Panc1 (cell line): Measurements from ENCODE around the gene SCD5. TPM values are rescaled to one million over a fixed set of nuclear protein-coding genes. Genes with fewer than 3 reads are reported as not detected.

Source experiments
- ATAC-seq: fragments of 200-7000 bp; cut with Tn5 transposase; 2 replicates; pipeline ENCODE4 v1.9.1; 2020; ENCODE audit warnings: mild to moderate bottlenecking, moderate library complexity
- BruUV-seq: library from RNA; stranded (reverse); fragments of 400-500 nt; replicated peaks from 2 replicates; lab custom pipeline; 2021; lab: Mats Ljungman, UMichigan
- CTCF ChIA-PET: fragments of 300-600 bp; sonication (Branson Sonifier 250); formaldehyde crosslinking; loops from one replicate; lab custom pipeline; 2022; ENCODE audit warnings: antibody characterized with exemption; lab: Charles Lee
- POLR2A ChIA-PET: fragments of 300-600 bp; sonication (Branson Sonifier 250); formaldehyde crosslinking; loops from one replicate; lab custom pipeline; 2022; ENCODE audit warnings: antibody characterized with exemption; lab: Charles Lee
- DNase-seq: peaks from one replicate; pipeline ENCODE4 v3.0.0-alpha.2; 2010; ENCODE audit warnings: low read depth, low spot score
- H3K27ac ChIP-seq: 2 replicates; pipeline ENCODE4 v1.5.1; 2011; ENCODE audit warnings: mild to moderate bottlenecking, low read length, inconsistent platforms
- H3K27me3 ChIP-seq: fragments of 200-500 bp; sonication (Bioruptor generic); 2 replicates; pipeline ENCODE4 v1.6.0; 2014; ENCODE audit warnings: low read length, inconsistent platforms; ENCODE audit not compliant: control insufficient read depth, insufficient read depth
- H3K36me3 ChIP-seq: fragments of 200-500 bp; sonication (Bioruptor generic); 2 replicates; pipeline ENCODE4 v1.5.1; 2014; ENCODE audit warnings: inconsistent platforms, mild to moderate bottlenecking, low read length, moderate library complexity; ENCODE audit not compliant: control insufficient read depth, insufficient read depth
- H3K4me1 ChIP-seq: 2 replicates; pipeline ENCODE4 v1.5.1; 2011; ENCODE audit warnings: inconsistent platforms, mild to moderate bottlenecking, low read length, moderate library complexity; ENCODE audit not compliant: control insufficient read depth, insufficient read depth
- H3K4me3 ChIP-seq, 2 experiments: 2 replicates each; pipeline ENCODE4 v1.5.1; 2011 to 2012; ENCODE audit warnings: low read depth in 2 of 2, low read length in 2 of 2, mild to moderate bottlenecking in 2 of 2, inconsistent platforms in 1 of 2, moderate library complexity in 1 of 2
- H3K9me3 ChIP-seq: fragments of 200-500 bp; sonication (Bioruptor generic); 2 replicates; pipeline ENCODE4 v1.5.1; 2014; ENCODE audit warnings: low read depth, mild to moderate bottlenecking, inconsistent platforms, low read length, moderate library complexity; ENCODE audit not compliant: control insufficient read depth, insufficient read depth
- POLR2AphosphoS5 ChIP-seq: IDR thresholded peaks from 2 replicates; pipeline ENCODE4 v1.6.1; 2012; ENCODE audit warnings: mild to moderate bottlenecking, low read depth, low read length, moderate library complexity
- SIN3A ChIP-seq: IDR thresholded peaks from 2 replicates; pipeline ENCODE4 v1.6.1; 2012; ENCODE audit warnings: low read depth, mild to moderate bottlenecking, low read length, moderate library complexity, borderline replicate concordance; ENCODE audit not compliant: insufficient read depth
- TCF7L2 ChIP-seq: IDR thresholded peaks from 2 replicates; pipeline ENCODE4 v1.6.1; 2011; ENCODE audit warnings: mild to moderate bottlenecking, low read depth, low read length, inconsistent platforms
- in situ Hi-C: cut with HindIII; loops from 2 replicates; pipeline ENCODE4 v1.10.0; 2016; ENCODE audit warnings: low sequenced_read_pairs, low pct_unique_long_range_greater_than_20kb
- intact Hi-C: fragments of 100-400 bp; cut with micrococcal nuclease; formaldehyde crosslinking; loops from one replicate; pipeline ENCODE4 v1.10.0; 2022; ENCODE audit not compliant: unreplicated experiment
- total RNA-seq: library from RNA; stranded (reverse); gene quantifications from one replicate; pipeline ENCODE4 v1.2.1, GENCODE V29; 2021; ENCODE audit not compliant: unreplicated experiment
- TF ChIP-seq, protein P1 (sequence below): fragments of 450-650 bp; IDR thresholded peaks from 2 replicates; pipeline ENCODE4 v1.5.1; 2017; ENCODE audit warnings: mild to moderate bottlenecking
- TF ChIP-seq, protein P2 (sequence below), 2 experiments: IDR thresholded peaks; 2 replicates each; pipeline ENCODE4 v1.6.1; 2011 to 2012; ENCODE audit warnings: low read depth in 2 of 2, control low read depth in 1 of 2, low read length in 1 of 2, mild to moderate bottlenecking in 1 of 2, moderate library complexity in 1 of 2; ENCODE audit not compliant: insufficient read depth in 1 of 2

SCD5 gene
- total RNA-seq, 1 experiment from 2014 or later, result 2.0 TPM

DNA sequence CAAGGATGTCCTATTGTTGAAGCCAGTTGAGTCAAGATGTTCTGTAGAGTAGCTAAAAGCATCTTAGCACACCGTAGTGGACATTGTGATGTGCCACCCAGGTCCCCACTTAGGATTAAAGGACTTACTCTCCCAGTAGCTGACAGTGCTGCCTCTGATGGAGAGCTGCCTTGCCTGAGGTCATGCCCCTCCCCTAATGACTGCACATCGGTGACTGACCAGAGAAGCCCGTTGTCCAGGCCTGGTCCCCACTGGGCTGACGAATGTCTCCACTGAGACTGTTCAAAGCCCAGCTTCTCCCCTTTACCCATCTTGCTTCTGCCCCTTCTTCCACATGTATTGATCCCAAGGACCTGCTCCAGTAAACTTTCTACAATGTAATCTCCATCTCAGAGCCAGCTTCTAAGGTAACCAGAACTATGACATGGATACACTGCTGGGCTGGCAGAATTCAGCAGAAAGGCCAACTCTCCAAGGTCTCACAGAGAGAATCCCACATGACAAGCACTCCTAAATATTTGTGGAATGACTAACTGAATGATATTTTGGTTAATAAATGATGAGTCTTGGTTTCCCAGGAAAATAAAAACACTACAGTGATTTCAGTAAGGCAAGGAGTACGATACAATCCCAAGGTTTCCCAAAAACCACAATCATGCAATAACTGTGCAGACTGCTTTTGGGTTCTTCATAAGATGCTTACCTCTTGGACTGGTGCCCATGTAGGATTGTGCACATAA lies 154.4 kb downstream of the SCD5 start:
- DNase-seq (no peak), ATAC-seq (no peak)
- no TSS peak for BruUV-seq
- intact Hi-C loops (no loop called here), in situ Hi-C loops (no loop called here)
- POLR2A ChIA-PET, result no interaction called here
- no peak for TF ChIP-seq POLR2AphosphoS5
- no peak for TF ChIP-seq SIN3A
- no peak for TF ChIP-seq TCF7L2
- TF ChIP-seq, protein P1, sequence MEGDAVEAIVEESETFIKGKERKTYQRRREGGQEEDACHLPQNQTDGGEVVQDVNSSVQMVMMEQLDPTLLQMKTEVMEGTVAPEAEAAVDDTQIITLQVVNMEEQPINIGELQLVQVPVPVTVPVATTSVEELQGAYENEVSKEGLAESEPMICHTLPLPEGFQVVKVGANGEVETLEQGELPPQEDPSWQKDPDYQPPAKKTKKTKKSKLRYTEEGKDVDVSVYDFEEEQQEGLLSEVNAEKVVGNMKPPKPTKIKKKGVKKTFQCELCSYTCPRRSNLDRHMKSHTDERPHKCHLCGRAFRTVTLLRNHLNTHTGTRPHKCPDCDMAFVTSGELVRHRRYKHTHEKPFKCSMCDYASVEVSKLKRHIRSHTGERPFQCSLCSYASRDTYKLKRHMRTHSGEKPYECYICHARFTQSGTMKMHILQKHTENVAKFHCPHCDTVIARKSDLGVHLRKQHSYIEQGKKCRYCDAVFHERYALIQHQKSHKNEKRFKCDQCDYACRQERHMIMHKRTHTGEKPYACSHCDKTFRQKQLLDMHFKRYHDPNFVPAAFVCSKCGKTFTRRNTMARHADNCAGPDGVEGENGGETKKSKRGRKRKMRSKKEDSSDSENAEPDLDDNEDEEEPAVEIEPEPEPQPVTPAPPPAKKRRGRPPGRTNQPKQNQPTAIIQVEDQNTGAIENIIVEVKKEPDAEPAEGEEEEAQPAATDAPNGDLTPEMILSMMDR, result no peak
- TF ChIP-seq, protein P2, sequence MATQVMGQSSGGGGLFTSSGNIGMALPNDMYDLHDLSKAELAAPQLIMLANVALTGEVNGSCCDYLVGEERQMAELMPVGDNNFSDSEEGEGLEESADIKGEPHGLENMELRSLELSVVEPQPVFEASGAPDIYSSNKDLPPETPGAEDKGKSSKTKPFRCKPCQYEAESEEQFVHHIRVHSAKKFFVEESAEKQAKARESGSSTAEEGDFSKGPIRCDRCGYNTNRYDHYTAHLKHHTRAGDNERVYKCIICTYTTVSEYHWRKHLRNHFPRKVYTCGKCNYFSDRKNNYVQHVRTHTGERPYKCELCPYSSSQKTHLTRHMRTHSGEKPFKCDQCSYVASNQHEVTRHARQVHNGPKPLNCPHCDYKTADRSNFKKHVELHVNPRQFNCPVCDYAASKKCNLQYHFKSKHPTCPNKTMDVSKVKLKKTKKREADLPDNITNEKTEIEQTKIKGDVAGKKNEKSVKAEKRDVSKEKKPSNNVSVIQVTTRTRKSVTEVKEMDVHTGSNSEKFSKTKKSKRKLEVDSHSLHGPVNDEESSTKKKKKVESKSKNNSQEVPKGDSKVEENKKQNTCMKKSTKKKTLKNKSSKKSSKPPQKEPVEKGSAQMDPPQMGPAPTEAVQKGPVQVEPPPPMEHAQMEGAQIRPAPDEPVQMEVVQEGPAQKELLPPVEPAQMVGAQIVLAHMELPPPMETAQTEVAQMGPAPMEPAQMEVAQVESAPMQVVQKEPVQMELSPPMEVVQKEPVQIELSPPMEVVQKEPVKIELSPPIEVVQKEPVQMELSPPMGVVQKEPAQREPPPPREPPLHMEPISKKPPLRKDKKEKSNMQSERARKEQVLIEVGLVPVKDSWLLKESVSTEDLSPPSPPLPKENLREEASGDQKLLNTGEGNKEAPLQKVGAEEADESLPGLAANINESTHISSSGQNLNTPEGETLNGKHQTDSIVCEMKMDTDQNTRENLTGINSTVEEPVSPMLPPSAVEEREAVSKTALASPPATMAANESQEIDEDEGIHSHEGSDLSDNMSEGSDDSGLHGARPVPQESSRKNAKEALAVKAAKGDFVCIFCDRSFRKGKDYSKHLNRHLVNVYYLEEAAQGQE (IDR thresholded peaks at IDR 0.05; ENCODE audit: insufficient read depth in 1 of 2, low read depth in 2 of 2, low read length in 1 of 2), result no peak
- no peaks in the 10 kb centered on the region for H3K4me1 ChIP-seq
- CTCF ChIA-PET, result no interaction called here
- H3K27me3 ChIP-seq, result no peaks in the 10 kb centered on the region
- no peaks in the 10 kb centered on the region for H3K36me3 ChIP-seq
- no peaks in the 10 kb centered on the region for H3K9me3 ChIP-seq
- no peak overlapping the region for H3K4me3 ChIP-seq
- no peak overlapping the region for H3K27ac ChIP-seq

DNA sequence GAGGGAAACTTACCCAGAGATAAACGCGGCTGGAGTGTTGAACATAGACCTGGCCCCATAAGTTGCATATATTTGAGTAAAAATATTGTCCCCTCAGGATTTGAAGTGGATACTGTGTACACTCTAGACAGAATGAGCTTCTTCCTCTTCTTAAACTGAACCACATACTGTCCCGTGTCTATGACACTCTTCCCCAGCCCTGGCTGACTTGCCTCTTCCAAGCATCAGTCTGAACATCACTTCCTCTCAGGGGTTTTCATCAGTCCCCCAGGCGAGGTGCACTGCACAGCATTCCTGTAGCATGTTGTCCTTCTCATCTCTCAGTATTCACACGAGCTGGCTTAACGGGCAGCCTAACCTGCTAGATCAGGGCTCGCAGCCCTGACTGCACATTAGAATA lies 156.3 kb downstream of the SCD5 start:
- BruUV-seq, result no TSS peak
- in situ Hi-C loops (no loop called here), intact Hi-C loops (no loop called here)
- ATAC-seq (no peak), DNase-seq (no peak)
- Histone ChIP-seq H3K27me3 (no peaks in the 10 kb centered on the region), H3K36me3 (no peaks in the 10 kb centered on the region), H3K4me1 (no peaks in the 10 kb centered on the region), H3K4me3 (no peak overlapping the region), H3K9me3 (no peaks in the 10 kb centered on the region), H3K27ac (no peak overlapping the region)
- TF ChIP-seq, protein P1, result no peak
- TF ChIP-seq, protein P2 (IDR thresholded peaks at IDR 0.05; ENCODE audit: insufficient read depth in 1 of 2, low read depth in 2 of 2, low read length in 1 of 2), result no peak
- no peak for TF ChIP-seq TCF7L2
- TF ChIP-seq POLR2AphosphoS5, result no peak
- no peak for TF ChIP-seq SIN3A
- ChIA-PET CTCF (no interaction called here), POLR2A (no interaction called here)
